Neuronal stem cell (in vitro differentiated cells): ENCODE data around the gene SHC2.
A peak's percentile ranks its signal among the peaks of the same experiment; 100 is the strongest.
"Not testable (repeated sequence)": the region's sequence is repeated elsewhere in the genome, so short reads cannot be mapped to it uniquely, and the experiment has no call there.

Experiments
- DNase-seq: peaks from one replicate; pipeline ENCODE4 v3.0.0-alpha.2; 2013; ENCODE audit warnings: low spot score
- H2AFZ ChIP-seq: one replicate; pipeline ENCODE4 v1.6.1; 2013; ENCODE audit warnings: mild to moderate bottlenecking, low read length, inconsistent platforms
- H2AK5ac ChIP-seq: 2 replicates; pipeline ENCODE4 v1.6.1; 2013; ENCODE audit warnings: low read depth, mild to moderate bottlenecking, inconsistent platforms, low read length, moderate library complexity, mixed read lengths
- H2BK120ac ChIP-seq: 2 replicates; pipeline ENCODE4 v1.6.1; 2013; ENCODE audit warnings: low read depth, mild to moderate bottlenecking, inconsistent platforms, low read length, moderate library complexity, mixed read lengths
- H2BK12ac ChIP-seq: one replicate; pipeline ENCODE4 v1.6.1; 2013; ENCODE audit warnings: low read length, inconsistent platforms
- H2BK15ac ChIP-seq: 2 replicates; pipeline ENCODE4 v1.6.1; 2013; ENCODE audit warnings: mild to moderate bottlenecking, low read length, inconsistent platforms, mixed read lengths
- H2BK5ac ChIP-seq: one replicate; pipeline ENCODE4 v1.6.1; 2013; ENCODE audit warnings: inconsistent platforms, mild to moderate bottlenecking, low read length, moderate library complexity
- H3K14ac ChIP-seq: one replicate; pipeline ENCODE4 v1.6.1; 2013; ENCODE audit warnings: low read length, inconsistent platforms
- H3K18ac ChIP-seq: 2 replicates; pipeline ENCODE4 v1.6.1; 2013; ENCODE audit warnings: low read length, inconsistent platforms
- H3K23ac ChIP-seq: 2 replicates; pipeline ENCODE4 v1.6.1; 2013; ENCODE audit warnings: low read depth, mild to moderate bottlenecking, mixed read lengths, low read length, inconsistent platforms; ENCODE audit not compliant: poor library complexity
- H3K27ac ChIP-seq: replicated peaks from 3 replicates; pipeline ENCODE4 v1.5.1; 2013; ENCODE audit warnings: low read length, inconsistent platforms
- H3K27me3 ChIP-seq, 3 experiments: 2 replicates each; pipeline ENCODE4 v1.6.1; 2013; ENCODE audit warnings: low read length in 3 of 3, mild to moderate bottlenecking in 2 of 3, inconsistent platforms in 1 of 3, low read depth in 1 of 3, mixed read lengths in 1 of 3, moderate library complexity in 1 of 3; ENCODE audit not compliant: control insufficient read depth in 3 of 3, insufficient read depth in 3 of 3
- H3K36me3 ChIP-seq, 2 donors: replicated peaks in 1 of 2; 2 replicates each; pipeline ENCODE4 v1.6.1; 2013; ENCODE audit warnings: low read length in 2 of 2; ENCODE audit not compliant: control insufficient read depth in 2 of 2, insufficient read depth in 2 of 2
- H3K4ac ChIP-seq: 2 replicates; pipeline ENCODE4 v1.6.1; 2013; ENCODE audit warnings: inconsistent platforms, mild to moderate bottlenecking, low read length, moderate library complexity
- H3K4me1 ChIP-seq, 2 donors: 1 replicate in 1 of 2; 2 replicates in 1 of 2; pipeline ENCODE4 v1.6.1; 2013; ENCODE audit warnings: low read length in 2 of 2, low read depth in 1 of 2; ENCODE audit not compliant: control insufficient read depth in 2 of 2, insufficient read depth in 1 of 2
- H3K4me2 ChIP-seq: one replicate; pipeline ENCODE4 v1.6.1; 2013; ENCODE audit warnings: mild to moderate bottlenecking, low read length, inconsistent platforms; ENCODE audit not compliant: insufficient read depth, poor library complexity, severe bottlenecking
- H3K4me3 ChIP-seq, 2 donors: 2 replicates each; pipeline ENCODE4 v1.5.1; 2013; ENCODE audit warnings: low read length in 2 of 2, mild to moderate bottlenecking in 2 of 2, inconsistent platforms in 1 of 2, moderate library complexity in 1 of 2
- H3K79me1 ChIP-seq: one replicate; pipeline ENCODE4 v1.6.1; 2013; ENCODE audit warnings: low read depth, mild to moderate bottlenecking, inconsistent platforms, low read length, moderate library complexity
- H3K9ac ChIP-seq: one replicate; pipeline ENCODE4 v1.6.1; 2013; ENCODE audit warnings: mild to moderate bottlenecking, low read depth, low read length, inconsistent platforms; ENCODE audit not compliant: poor library complexity
- H3K9me3 ChIP-seq, 2 donors: replicated peaks in 1 of 2; 2 replicates each; pipeline versions ENCODE3 to v1.6.1; 2013; ENCODE audit warnings: low read length in 2 of 2, mild to moderate bottlenecking in 2 of 2, inconsistent platforms in 1 of 2, low read depth in 1 of 2, mixed read lengths in 1 of 2, moderate library complexity in 1 of 2; ENCODE audit not compliant: control insufficient read depth in 2 of 2, insufficient read depth in 1 of 2
- H4K8ac ChIP-seq: one replicate; pipeline ENCODE4 v1.6.1; 2013; ENCODE audit warnings: low read depth, mild to moderate bottlenecking, inconsistent platforms, low read length, moderate library complexity
- H4K91ac ChIP-seq: one replicate; pipeline ENCODE4 v1.6.1; 2013; ENCODE audit warnings: low read length, low read depth, mild to moderate bottlenecking, inconsistent platforms; ENCODE audit not compliant: poor library complexity
- WGBS, 2 donors: extraction: QIAGEN DNeasy Blood & Tissue Kit; methylation state at CpG; one replicate each; pipeline ENCODE4 v1.1.7; 2013; ENCODE audit warnings: missing lambda C conversion rate in 2 of 2, mixed read lengths in 1 of 2; ENCODE audit not compliant: insufficient read length in 2 of 2, insufficient replicate concordance in 1 of 2; ENCODE audit errors: extremely low coverage in 2 of 2; 5-methylcytosine and 5-hydroxymethylcytosine counted together

The SHC2 gene

DNA sequence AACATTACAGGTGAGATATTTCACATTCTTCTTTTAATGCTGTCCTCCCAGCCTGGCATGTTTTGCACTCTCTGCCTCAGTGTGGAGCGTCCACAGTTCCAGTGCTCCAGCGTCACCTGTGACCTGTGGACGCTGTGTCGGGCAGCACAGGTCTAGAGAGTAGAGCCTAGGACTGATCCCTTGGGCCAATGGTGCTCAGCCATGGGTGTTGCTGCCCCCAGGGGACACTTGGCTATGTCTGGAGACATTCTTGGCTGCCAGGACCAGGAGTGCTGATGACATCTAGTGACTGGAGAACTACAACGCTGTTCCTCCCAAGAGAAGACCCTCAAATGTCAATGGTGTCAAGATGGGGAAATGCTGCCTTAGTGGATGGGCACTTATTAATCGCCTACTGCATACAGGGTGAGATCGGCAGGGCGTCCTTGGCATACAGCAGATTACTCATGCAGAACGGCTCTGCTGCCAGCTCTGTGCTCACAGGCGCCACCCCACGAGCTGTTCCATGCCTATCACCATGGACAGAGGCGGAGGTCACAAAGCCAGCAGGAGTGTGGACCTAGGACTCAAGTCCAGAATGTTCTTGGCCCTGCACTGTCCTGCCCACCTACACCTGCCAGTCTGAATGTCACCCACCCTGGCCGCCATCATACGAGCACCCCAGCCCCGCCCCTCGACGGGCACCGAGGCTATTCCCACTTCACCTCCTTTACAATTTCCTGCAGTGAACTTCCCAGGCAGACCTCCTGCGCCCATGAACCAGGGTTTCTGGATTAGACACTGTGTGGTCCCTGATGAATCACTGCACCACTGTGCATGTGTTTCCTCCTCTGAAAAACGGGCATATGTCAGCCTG lies 21.6 kb upstream of the SHC2 start:
- H3K23ac ChIP-seq: no peak overlapping the region
- peaks cover 18 to 21% of the 10 kb centered on the region in 2 donors for H3K4me1 ChIP-seq
- no peak overlapping the region for H2BK15ac ChIP-seq
- no peak overlapping the region for H3K9ac ChIP-seq
- H2AK5ac ChIP-seq: peak overlapping the region; percentile 68
- no peak overlapping the region for H4K8ac ChIP-seq
- H2BK5ac ChIP-seq: no peak overlapping the region
- no peak overlapping the region for H3K4me3 ChIP-seq
- peak overlapping the region; percentile 77 for H2BK12ac ChIP-seq
- no peaks in the 10 kb centered on the region for H3K27me3 ChIP-seq
- H3K4ac ChIP-seq: no peak overlapping the region
- H2AFZ ChIP-seq: no peak overlapping the region
- H3K14ac ChIP-seq: no peak overlapping the region
- H3K36me3 ChIP-seq: no peaks in the 10 kb centered on the region
- no peak overlapping the region for H3K27ac ChIP-seq
- DNase-seq: no peak
- H3K79me1 ChIP-seq: peaks cover 1% of the 10 kb centered on the region
- no peak overlapping the region for H2BK120ac ChIP-seq
- WGBS, 2 donors: no CpG with 5 or more reads among the region's 20 CpGs
- no peak overlapping the region for H3K4me2 ChIP-seq
- peak overlapping the region; percentile 55 for H3K18ac ChIP-seq
- H3K9me3 ChIP-seq: peaks cover 0 to 5% of the 10 kb centered on the region in 2 donors
- no peak overlapping the region for H4K91ac ChIP-seq

DNA sequence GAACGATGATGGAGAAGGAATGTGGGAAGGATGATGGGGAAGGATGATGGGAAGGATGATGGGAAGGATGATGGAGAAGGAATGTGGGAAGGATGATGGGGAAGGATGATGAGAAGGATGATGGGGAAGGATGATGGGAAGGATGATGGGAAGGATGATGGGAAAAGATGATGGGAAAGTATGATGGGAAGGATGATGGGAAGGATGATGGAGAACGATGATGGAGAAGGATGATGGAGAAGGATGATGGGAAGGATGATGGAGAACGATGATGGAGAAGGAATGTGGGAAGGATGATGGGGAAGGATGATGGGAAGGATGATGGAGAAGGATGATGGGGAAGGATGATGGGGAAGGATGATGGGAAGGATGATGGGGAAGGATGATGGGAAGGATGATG lies 20.3 kb upstream of the SHC2 start:
- H2BK5ac ChIP-seq, H4K8ac ChIP-seq, H3K18ac ChIP-seq, H3K79me1 ChIP-seq, H3K4ac ChIP-seq, H3K4me3 ChIP-seq, H3K4me2 ChIP-seq, H2BK120ac ChIP-seq, H4K91ac ChIP-seq, H2AK5ac ChIP-seq, H3K9ac ChIP-seq, H3K23ac ChIP-seq, H2BK12ac ChIP-seq, H2BK15ac ChIP-seq, H3K14ac ChIP-seq, H3K27me3 ChIP-seq, DNase-seq, H2AFZ ChIP-seq, H3K9me3 ChIP-seq, H3K36me3 ChIP-seq, H3K27ac ChIP-seq: not testable (repeated sequence)
- H3K4me1 ChIP-seq: peaks cover 16% of the 10 kb centered on the region in 2 donors
- WGBS, 2 donors: 100% methylated on average over 3 of the region's 3 CpGs

DNA sequence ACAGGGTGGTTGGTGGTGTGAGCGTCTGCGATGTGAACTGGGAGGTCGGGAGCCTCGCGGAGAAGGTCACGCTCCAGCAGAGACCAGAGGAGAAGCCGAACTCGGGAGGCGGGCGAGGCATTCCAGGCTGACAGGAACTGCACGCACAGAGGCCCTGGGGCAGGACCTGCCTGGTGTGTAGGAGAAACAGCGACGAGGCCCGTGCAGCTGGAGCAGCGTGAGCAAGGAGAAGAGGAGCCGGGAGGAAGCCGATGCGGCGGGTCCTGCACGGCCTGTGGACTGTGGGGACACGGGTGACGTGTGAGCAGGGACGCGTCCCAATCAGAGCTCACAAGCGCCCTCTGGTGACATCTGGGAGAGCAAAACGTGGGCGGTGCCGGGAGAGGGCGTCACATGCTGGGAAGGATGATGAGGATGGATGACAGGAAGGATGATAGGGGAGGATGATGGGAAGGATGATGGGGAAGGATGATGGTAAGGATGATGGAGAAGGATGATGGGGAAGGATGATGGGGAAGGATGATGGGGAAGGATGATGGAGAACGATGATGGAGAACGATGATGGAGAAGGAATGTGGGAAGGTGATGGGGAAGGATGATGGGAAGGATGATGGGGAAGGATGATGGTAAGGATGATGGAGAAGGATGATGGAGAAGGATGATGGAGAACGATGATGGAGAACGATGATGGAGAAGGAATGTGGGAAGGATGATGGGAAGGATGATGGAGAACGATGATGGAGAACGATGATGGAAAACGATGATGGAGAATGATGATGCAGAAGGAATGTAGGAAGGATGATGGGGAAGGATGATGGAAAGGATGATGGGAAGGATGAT lies 19.4 kb upstream of the SHC2 start:
- H3K14ac ChIP-seq: no peak overlapping the region
- peak overlapping the region; percentile 32 for H2BK15ac ChIP-seq
- peaks cover 1% of the 10 kb centered on the region for H3K79me1 ChIP-seq
- no peak overlapping the region for H2AK5ac ChIP-seq
- peak overlapping the region; percentile 93 for H3K18ac ChIP-seq
- H3K4me1 ChIP-seq: peaks cover 8 to 10% of the 10 kb centered on the region in 2 donors
- peak; percentile 59 for DNase-seq
- no peak overlapping the region for H3K4ac ChIP-seq
- H4K91ac ChIP-seq: no peak overlapping the region
- H2BK12ac ChIP-seq: peak overlapping the region; percentile 4
- peak overlapping the region; percentile 3 for H2BK5ac ChIP-seq
- peak overlapping the region; percentile 41 for H3K4me2 ChIP-seq
- 97 to 100% methylated on average over 7 of the region's 36 CpGs for WGBS, 2 donors
- peak overlapping the region in 1 of 2 donors; percentile 14 for H3K4me3 ChIP-seq
- H4K8ac ChIP-seq: no peak overlapping the region
- H3K9ac ChIP-seq: no peak overlapping the region
- peak overlapping the region; percentile 76 for H2AFZ ChIP-seq
- H3K23ac ChIP-seq: peak overlapping the region; percentile 16
- H3K36me3 ChIP-seq: no peaks in the 10 kb centered on the region
- H3K27me3 ChIP-seq: peaks cover 0 to 3% (median 0%) of the 10 kb centered on the region in 3 experiments
- no peak overlapping the region for H2BK120ac ChIP-seq
- no peak overlapping the region for H3K27ac ChIP-seq
- peaks cover 0 to 5% of the 10 kb centered on the region in 2 donors for H3K9me3 ChIP-seq

DNA sequence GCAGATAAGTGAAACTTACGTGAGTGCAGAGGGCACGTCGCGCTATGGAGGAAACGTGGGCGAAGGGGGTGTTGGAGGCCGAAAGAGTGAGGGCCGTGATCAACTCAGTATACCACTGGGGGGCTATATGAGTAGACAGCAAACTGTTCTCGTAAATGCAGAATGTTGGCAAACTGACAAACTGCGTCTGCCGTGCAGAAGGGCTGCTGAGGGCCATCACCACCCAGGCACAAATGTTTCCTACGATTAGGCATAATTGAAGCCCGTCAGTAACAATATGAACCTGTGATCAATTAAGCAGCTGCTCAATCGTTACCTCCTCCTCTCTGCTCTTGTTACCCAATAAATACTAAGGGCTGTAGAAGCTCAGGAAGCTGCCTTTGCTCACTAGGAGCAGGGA lies 18.1 kb upstream of the SHC2 start:
- no peaks in the 10 kb centered on the region for H3K36me3 ChIP-seq
- no peak overlapping the region for H2BK120ac ChIP-seq
- peak overlapping the region; percentile 88 for H2BK15ac ChIP-seq
- H3K79me1 ChIP-seq: peaks cover 1% of the 10 kb centered on the region
- H3K23ac ChIP-seq: peak overlapping the region; percentile 40
- H3K14ac ChIP-seq: peak overlapping the region; percentile 6
- no peak overlapping the region for H4K8ac ChIP-seq
- peaks cover 0 to 4% (median 0%) of the 10 kb centered on the region in 3 experiments for H3K27me3 ChIP-seq
- peak overlapping the region; percentile 85 for H2AK5ac ChIP-seq
- no peak overlapping the region for H3K27ac ChIP-seq
- no peak overlapping the region for H2BK5ac ChIP-seq
- no peak overlapping the region for H3K4me2 ChIP-seq
- no peak overlapping the region for H4K91ac ChIP-seq
- H3K9ac ChIP-seq: no peak overlapping the region
- peak overlapping the region; percentile 23 for H3K18ac ChIP-seq
- peaks cover 6 to 9% of the 10 kb centered on the region in 2 donors for H3K4me1 ChIP-seq
- peaks cover 0 to 5% of the 10 kb centered on the region in 2 donors for H3K9me3 ChIP-seq
- H2AFZ ChIP-seq: no peak overlapping the region
- WGBS, 2 donors: no CpG with 5 or more reads among the region's 14 CpGs
- H2BK12ac ChIP-seq: peak overlapping the region; percentile 81
- DNase-seq: no peak
- H3K4ac ChIP-seq: no peak overlapping the region
- H3K4me3 ChIP-seq: no peak overlapping the region
